NK-92 (cell line): ENCODE data around the gene KIF4A.
"Not testable (repeated sequence)": the region's sequence is repeated elsewhere in the genome, so short reads cannot be mapped to it uniquely, and the experiment has no call there.

Experiments
- DNase-seq: peaks from one replicate; lab custom pipeline; 2025; ENCODE audit not compliant: unreplicated experiment; lab: John Stamatoyannopoulos, UW

KIF4A gene

GRCh38 chrX:70398899-70399298, 109.0 kb downstream of the KIF4A start:
- no peak for DNase-seq

DNA sequence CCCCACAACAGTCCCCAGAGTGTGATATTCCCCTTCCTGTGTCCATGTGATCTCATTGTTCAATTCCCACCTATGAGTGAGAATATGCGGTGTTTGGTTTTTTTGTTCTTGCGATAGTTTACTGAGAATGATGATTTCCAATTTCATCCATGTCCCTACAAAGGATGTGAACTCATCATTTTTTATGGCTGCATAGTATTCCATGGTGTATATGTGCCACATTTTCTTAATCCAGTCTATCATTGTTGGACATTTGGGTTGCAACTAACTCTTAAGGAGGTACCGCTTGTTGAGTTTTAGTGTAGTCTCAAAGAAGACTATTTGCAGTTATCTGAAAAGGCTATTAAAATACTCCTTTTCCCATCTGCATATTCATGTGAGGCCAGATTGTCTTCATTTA, 110.3 kb downstream of the KIF4A start:
- not testable (repeated sequence) for DNase-seq

DNA sequence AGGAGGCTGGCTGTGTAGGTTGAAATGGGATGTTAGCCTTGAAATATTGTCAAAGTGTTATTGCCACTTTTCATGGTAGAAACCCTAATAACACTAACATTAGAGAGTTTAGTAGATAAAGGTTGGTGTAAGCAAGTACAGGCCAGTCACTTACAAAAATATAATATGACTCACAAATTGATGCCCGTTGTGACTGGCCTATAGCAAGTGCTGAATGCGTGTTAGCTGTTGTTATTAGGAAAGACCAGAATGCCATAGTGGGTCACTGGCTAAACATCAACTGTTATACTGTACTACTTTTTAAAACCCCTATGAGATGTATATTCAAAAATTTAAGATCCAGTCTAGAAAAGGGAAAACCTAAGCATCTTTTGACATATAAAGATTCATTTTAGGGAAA, 112.8 kb downstream of the KIF4A start:
- DNase-seq: no peak

- DNase-seq: no peak
Observed at GRCh38 chrX:70405003-70405402, 115.1 kb downstream of the KIF4A start.

GRCh38 chrX:70410921-70411320, 121.0 kb downstream of the KIF4A start:
- DNase-seq: no peak

DNA sequence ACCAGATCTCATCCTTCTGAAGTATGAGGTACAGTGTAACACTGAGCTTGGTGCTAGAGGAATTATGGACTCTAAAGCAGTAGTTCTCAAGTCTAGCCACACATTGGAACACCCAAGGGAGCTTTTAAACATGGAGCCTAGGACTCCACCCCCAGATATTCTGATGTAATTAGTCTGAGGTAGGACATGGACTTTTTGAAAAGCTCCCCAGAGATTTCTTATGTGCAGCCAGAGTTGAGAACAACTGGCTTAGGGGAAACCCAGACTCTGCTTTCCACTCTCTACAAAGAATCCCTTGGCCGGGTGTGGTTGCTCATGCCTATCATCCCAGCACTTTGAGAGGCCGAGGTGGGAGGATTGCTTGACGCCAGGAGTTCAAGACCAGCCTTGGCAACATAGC, 121.6 kb downstream of the KIF4A start:
- DNase-seq: no peak

DNA sequence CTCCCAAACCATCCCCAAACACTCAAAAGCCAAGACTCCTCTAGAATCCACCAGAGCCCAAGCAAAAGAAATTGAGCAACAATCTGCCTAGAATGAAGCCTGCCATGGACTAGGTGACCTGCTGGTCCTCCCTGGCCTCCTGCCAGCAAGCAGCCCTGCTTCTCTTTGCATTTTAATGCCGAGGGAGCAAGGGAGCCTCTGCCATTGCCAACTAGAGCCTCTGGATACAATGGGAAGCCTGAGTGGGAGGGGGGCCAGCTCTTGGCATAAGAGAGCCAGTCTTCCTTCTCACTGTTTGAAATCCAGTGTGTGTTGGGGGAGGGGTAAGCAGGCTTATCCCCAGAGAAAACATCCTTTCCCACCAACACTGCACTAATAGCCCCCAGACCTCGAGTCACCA, 131.7 kb downstream of the KIF4A start:
- DNase-seq: no peak

DNA sequence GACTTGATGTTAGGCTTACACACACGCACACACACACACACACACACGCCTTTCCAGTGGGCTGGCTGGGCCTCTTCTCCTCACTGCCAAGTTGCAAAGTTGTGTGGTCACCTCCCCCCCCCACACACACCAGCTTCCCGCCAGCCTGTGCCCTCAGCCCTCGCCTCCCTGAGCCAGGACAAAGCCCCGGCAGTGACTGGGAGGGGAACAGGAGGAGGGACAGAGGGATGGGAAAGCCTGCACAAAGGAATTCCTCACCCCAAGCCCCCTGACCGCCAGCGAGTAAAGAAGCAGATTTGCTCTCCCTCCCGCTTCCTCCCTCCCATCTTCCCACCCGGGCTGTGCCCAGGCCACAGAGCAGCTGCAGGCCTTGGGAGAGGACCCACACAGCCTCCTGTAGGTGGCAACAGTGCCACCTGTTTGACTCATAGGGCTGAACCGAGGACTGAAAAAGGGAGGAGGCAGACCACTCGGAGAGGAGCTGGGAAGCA, 133.0 kb downstream of the KIF4A start, which contains the start of gene GDPD2:
Gene GDPD2 (plus strand): TSS at position 464 of the 491 bp plus-strand sequence. CDS start 1,671 bp downstream, outside the sequence.
- no peak for DNase-seq

- DNase-seq: no peak
Observed at GRCh38 chrX:70423936-70424675, 134.2 kb downstream of the KIF4A start.

DNA sequence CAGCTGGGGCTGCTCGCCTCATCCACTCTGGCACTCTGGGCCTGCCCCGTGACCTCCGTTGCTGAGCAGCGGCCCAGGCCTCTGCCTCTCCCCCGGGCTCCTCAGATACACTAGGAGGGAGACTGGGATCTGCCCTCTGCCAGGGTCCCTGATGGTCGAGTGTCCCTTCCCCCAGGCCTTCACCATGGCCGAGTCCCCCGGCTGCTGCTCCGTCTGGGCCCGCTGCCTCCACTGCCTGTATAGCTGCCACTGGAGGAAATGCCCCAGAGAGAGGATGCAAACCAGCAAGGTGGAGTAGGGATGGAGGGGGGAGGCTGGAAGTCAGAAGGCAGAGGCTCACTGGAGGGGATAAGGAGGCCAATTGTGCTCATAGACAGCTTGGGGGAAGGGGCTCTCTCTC, 134.9 kb downstream of the KIF4A start:
- no peak for DNase-seq

- DNase-seq: no peak
Observed at GRCh38 chrX:70426286-70427278, 136.7 kb downstream of the KIF4A start.

DNA sequence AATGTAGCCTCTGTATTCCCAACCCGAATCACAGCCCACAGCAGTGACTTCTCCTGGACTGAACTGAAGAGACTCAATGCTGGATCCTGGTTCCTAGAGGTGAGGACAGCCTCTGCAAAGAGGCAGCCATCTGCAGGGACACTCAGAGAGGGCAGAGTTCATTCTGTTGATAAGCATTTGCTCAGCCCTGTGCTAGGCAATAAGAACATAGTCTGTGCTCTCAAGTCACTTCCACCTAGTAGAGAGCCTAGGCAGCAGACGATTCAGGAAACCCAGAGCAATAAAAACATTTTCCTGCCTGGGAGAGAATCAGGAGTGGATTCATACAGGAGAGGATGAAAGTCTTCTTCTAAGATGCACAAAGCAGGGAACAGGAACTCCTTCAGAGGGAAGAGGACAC, 137.5 kb downstream of the KIF4A start:
- no peak for DNase-seq

DNA sequence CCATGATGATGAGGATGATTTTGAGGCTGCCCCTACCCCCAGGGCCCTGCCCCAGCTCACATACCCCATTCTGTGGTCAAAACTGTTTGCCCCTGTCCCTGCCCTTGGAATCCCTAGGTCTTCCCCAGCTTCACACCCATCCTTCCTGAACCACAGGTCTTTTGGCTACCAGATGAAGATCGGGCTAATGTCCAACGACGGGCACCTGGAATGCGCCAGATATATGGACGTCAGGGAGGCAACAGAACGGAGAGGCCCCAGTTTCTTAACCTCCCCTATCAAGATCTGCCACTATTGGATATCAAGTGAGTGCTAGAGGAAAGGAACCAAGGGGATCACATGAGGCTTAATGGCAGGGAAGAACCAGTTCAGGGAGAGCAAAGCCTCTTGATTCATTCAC, 139.9 kb downstream of the KIF4A start:
- DNase-seq: no peak

- DNase-seq: no peak
Observed at GRCh38 chrX:70432936-70433847, 143.3 kb downstream of the KIF4A start.

- DNase-seq: peak; percentile 3
Observed at GRCh38 chrX:70433848-70434351, 144.0 kb downstream of the KIF4A start.

DNA sequence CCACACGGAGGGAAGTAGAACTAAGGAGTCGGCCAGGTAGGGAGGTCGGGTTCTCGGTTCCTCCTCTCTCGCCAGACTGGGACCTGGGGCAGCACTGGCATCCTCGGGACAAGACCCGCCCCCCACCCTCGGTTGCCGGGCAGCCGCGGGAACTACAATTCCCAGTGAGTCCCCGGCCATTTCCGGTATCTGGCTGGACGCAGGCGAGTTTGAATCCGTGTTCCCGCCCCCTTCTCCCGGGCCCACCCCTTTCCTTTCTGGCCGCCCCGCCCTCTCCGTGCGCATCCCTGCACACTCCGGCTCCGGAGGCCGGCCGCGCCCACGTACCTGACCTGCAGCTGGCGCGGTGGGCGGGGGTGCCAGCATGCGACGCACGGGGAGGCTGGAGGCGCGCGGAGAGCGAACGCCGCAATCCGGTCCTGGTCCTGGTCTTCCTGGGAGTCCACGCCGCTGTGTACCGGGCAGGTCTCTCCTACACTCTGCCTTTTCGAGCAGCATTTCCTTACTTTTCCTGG, 144.5 kb downstream of the KIF4A start:
- DNase-seq: no peak

DNA sequence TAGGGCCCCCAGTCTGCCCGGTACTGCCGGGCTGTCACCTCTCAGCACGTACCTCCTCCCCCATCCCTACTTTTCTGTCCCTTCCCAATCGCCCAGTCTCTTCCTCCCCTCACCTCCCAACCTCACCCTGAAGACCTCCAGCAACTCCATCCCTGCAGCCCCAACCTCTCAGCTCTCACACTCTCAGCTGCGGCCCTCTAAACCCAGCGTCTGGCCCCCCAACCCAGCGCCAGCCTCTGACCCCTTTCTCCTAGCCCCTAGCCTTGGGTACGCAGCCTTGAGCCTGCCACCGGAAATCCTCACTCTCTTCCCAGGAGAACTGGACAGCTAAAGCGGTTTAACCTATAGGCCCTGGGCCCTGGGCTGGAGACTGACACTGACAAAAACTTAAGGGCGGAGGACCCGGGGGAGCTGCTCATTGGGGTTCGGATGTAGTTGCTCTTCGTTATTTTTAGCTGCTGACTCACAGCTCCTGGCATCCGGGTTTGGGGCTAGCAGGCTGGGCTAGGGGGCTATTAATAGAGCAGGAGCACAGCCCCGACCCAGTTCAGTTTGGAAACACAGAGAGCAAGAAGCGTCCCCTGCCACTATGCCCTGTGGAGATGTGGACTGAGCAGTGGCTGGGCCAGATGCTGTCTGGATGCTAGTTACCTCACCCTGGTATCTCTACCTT, 145.1 kb downstream of the KIF4A start:
- no peak for DNase-seq

DNA sequence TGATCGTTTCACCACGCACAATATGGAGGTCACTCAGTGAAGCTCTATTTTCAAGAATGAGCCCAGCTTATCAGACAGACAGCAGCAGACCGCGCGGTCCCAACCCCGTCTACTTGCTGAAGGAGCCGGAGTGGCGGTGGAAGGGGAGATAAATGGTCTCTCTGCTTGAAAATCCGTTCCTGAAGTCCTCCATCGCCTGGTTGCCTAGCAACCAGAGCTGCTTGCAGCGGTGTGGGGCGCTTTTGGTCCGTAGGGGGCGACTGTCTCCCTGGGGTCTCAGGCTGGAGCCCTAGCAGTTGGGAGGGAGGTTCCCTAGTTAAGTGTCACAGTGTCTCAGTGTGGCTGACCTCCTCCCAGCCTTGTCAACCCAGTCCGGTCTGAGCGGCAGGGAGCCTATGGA, 146.4 kb downstream of the KIF4A start:
- DNase-seq: no peak

GRCh38 chrX:70437011-70437410, 147.1 kb downstream of the KIF4A start:
- no peak for DNase-seq
